Neural progenitor cell (in vitro differentiated cells): ENCODE data around the gene CTIF. TPM values are rescaled to one million over a fixed set of nuclear protein-coding genes. Genes with fewer than 3 reads are reported as not detected.

Experiments
- DNase-seq: peaks from one replicate; pipeline ENCODE4 v3.0.0-alpha.2; 2016; ENCODE audit warnings: low spot score
- H2AFZ ChIP-seq: fragments of 200-600 bp; sonication (generic); replicated peaks from 2 replicates; pipeline ENCODE4 v1.6.1; 2016; ENCODE audit warnings: antibody characterized with exemption
- H3F3A ChIP-seq: fragments of 200-600 bp; sonication (generic); 2 replicates; pipeline ENCODE4 v1.6.1; 2016; ENCODE audit warnings: antibody characterized with exemption, low read depth
- H3K27ac ChIP-seq: fragments of 200-600 bp; sonication (generic); 2 replicates; pipeline ENCODE4 v1.5.1; 2016; ENCODE audit warnings: mild to moderate bottlenecking
- H3K27me3 ChIP-seq: fragments of 200-600 bp; sonication (generic); 2 replicates; pipeline ENCODE4 v1.6.1; 2016; ENCODE audit warnings: mild to moderate bottlenecking, moderate library complexity
- H3K36me3 ChIP-seq: fragments of 200-600 bp; sonication (generic); 2 replicates; pipeline ENCODE4 v1.5.1; 2016
- H3K4me1 ChIP-seq: fragments of 200-600 bp; sonication (generic); 2 replicates; pipeline ENCODE4 v1.6.1; 2016; ENCODE audit warnings: mixed run types
- H3K4me2 ChIP-seq: fragments of 200-600 bp; sonication (generic); 2 replicates; pipeline ENCODE4 v1.6.1; 2016
- H3K4me3 ChIP-seq: fragments of 200-600 bp; sonication (generic); 2 replicates; pipeline ENCODE4 v1.5.1; 2016
- H3K79me2 ChIP-seq: fragments of 200-600 bp; sonication (generic); 2 replicates; pipeline ENCODE4 v1.6.1; 2016; ENCODE audit warnings: low read depth
- H3K9ac ChIP-seq: fragments of 200-600 bp; sonication (generic); 2 replicates; pipeline ENCODE4 v1.6.1; 2016
- H3K9me3 ChIP-seq: fragments of 200-600 bp; sonication (generic); 2 replicates; pipeline ENCODE4 v1.5.1; 2016; ENCODE audit warnings: low read depth
- H4K20me1 ChIP-seq: fragments of 200-600 bp; sonication (generic); 2 replicates; pipeline ENCODE4 v1.6.1; 2016; ENCODE audit warnings: low read depth
- H3K27ac Mint-ChIP-seq: 3 replicates; pipeline ENCODE4 v1.8.0; 2021; ENCODE audit warnings: mixed read lengths
- H3K27me3 Mint-ChIP-seq: 2 replicates; pipeline ENCODE4 v1.8.0; 2022; ENCODE audit warnings: low read depth, mild to moderate bottlenecking, inconsistent platforms, moderate library complexity, mixed read lengths; ENCODE audit not compliant: insufficient read depth
- H3K36me3 Mint-ChIP-seq: 3 replicates; pipeline ENCODE4 v1.8.0; 2021; ENCODE audit warnings: mixed read lengths
- H3K4me1 Mint-ChIP-seq: 3 replicates; pipeline ENCODE4 v1.8.0; 2021; ENCODE audit warnings: mixed read lengths
- H3K4me3 Mint-ChIP-seq: 3 replicates; pipeline ENCODE4 v1.8.0; 2021; ENCODE audit warnings: mild to moderate bottlenecking, moderate library complexity, mixed read lengths
- H3K9me3 Mint-ChIP-seq: 3 replicates; pipeline ENCODE4 v1.8.0; 2020; ENCODE audit warnings: mixed read lengths
- EZH2 ChIP-seq: fragments of 200-600 bp; sonication (generic); IDR thresholded peaks from 2 replicates; pipeline ENCODE4 v1.6.1; 2017; ENCODE audit warnings: antibody characterized with exemption, mild to moderate bottlenecking, moderate library complexity
- EZH2phosphoT487 ChIP-seq: fragments of 200-600 bp; sonication (generic); IDR thresholded peaks from 2 replicates; pipeline ENCODE4 v1.6.1; 2017; ENCODE audit warnings: antibody characterized with exemption
- total RNA-seq: library from RNA; depleted of rRNA; stranded (reverse); fragments of >200 nt; gene quantifications from 2 replicates; pipeline ENCODE4 v1.2.3, GENCODE V29; 2015; ENCODE audit warnings: low replicate concordance
- TF ChIP-seq, protein P1 (sequence below): fragments of 200-600 bp; sonication (generic); IDR thresholded peaks from 2 replicates; pipeline ENCODE4 v1.5.1; 2017; ENCODE audit warnings: antibody characterized with exemption, mild to moderate bottlenecking

Gene CTIF
- total RNA-seq, 1 donor from 2014 or later = 17.6 TPM

- Histone ChIP-seq H3F3A (peaks cover 32% of the 10 kb centered on the region), H3K79me2 (no peaks in the 10 kb centered on the region), H2AFZ (no peak overlapping the region), H3K4me3 (no peak overlapping the region), H3K27me3 (no peaks in the 10 kb centered on the region), H4K20me1 (no peaks in the 10 kb centered on the region), H3K36me3 (no peaks in the 10 kb centered on the region), H3K27ac (no peak overlapping the region), H3K9me3 (no peaks in the 10 kb centered on the region), H3K9ac (no peak overlapping the region), H3K4me2 (no peak overlapping the region), H3K4me1 (peaks cover 44% of the 10 kb centered on the region)
- DNase-seq = no peak
- TF ChIP-seq, protein P1, sequence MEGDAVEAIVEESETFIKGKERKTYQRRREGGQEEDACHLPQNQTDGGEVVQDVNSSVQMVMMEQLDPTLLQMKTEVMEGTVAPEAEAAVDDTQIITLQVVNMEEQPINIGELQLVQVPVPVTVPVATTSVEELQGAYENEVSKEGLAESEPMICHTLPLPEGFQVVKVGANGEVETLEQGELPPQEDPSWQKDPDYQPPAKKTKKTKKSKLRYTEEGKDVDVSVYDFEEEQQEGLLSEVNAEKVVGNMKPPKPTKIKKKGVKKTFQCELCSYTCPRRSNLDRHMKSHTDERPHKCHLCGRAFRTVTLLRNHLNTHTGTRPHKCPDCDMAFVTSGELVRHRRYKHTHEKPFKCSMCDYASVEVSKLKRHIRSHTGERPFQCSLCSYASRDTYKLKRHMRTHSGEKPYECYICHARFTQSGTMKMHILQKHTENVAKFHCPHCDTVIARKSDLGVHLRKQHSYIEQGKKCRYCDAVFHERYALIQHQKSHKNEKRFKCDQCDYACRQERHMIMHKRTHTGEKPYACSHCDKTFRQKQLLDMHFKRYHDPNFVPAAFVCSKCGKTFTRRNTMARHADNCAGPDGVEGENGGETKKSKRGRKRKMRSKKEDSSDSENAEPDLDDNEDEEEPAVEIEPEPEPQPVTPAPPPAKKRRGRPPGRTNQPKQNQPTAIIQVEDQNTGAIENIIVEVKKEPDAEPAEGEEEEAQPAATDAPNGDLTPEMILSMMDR = no peak
- TF ChIP-seq EZH2phosphoT487 = no peak
- TF ChIP-seq EZH2 = no peak
- H3K4me3 Mint-ChIP-seq = no peak overlapping the region
- H3K27me3 Mint-ChIP-seq = peaks cover 7% of the 10 kb centered on the region
- H3K9me3 Mint-ChIP-seq = peaks cover 14% of the 10 kb centered on the region
- peaks cover 27% of the 10 kb centered on the region for H3K36me3 Mint-ChIP-seq
- peaks cover 54% of the 10 kb centered on the region for H3K4me1 Mint-ChIP-seq
- peak overlapping the region; percentile 85 for H3K27ac Mint-ChIP-seq
These were observed 285.6 kb downstream of the CTIF start for GRCh38 chr18:48824231-48824970.

DNA sequence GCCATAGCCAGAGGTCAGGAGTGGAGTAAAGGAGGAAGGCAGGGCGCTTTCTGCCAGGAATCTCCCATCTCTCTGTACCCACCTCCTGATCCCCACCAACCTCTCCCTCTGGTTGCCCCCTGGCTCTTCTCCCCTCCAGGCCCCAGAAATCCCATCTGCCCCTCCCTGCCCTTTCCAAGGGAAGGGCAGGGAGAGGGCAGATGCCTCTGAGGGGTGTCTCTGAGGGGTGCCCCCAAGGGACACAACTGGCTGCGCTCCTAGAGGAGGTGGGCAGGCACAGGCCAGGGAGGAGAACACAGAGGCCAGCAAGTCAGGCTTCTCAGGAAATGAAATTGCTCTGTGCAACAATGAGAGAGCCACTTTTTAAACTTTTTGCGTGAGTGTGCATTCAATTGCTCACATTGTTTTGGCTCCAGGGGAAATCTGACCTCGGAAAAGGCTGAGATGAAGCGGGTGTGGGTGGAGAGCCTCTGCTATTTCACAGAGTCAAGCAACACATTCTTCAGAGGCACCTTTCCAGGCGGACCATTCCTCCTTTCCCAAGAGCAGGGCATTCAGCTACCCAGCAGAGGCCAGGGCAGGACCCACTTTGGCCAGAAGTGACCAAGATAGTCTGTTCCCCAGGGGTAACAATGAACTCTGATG, 286.4 kb downstream of the CTIF start:
- no peak for TF ChIP-seq EZH2
- TF ChIP-seq, protein P1 = no peak
- TF ChIP-seq EZH2phosphoT487 = no peak
- H3K4me2 ChIP-seq = no peak overlapping the region
- DNase-seq = no peak
- Mint-ChIP-seq H3K27me3 (peaks cover 7% of the 10 kb centered on the region), H3K27ac (peak overlapping the region; percentile 85), H3K9me3 (peaks cover 14% of the 10 kb centered on the region), H3K4me1 (peaks cover 58% of the 10 kb centered on the region), H3K36me3 (peaks cover 23% of the 10 kb centered on the region), H3K4me3 (no peak overlapping the region)
- H3K4me1 ChIP-seq = peaks cover 49% of the 10 kb centered on the region
- H3K9me3 ChIP-seq = no peaks in the 10 kb centered on the region
- no peaks in the 10 kb centered on the region for H3K27me3 ChIP-seq
- no peak overlapping the region for H3K9ac ChIP-seq
- peaks cover 37% of the 10 kb centered on the region for H3F3A ChIP-seq
- no peak overlapping the region for H2AFZ ChIP-seq
- H4K20me1 ChIP-seq = no peaks in the 10 kb centered on the region
- no peaks in the 10 kb centered on the region for H3K36me3 ChIP-seq
- H3K27ac ChIP-seq = no peak overlapping the region
- no peaks in the 10 kb centered on the region for H3K79me2 ChIP-seq
- no peak overlapping the region for H3K4me3 ChIP-seq

- Mint-ChIP-seq H3K4me1 (peaks cover 69% of the 10 kb centered on the region), H3K27me3 (peaks cover 6% of the 10 kb centered on the region), H3K4me3 (peak overlapping the region; percentile 86), H3K9me3 (peaks cover 14% of the 10 kb centered on the region), H3K27ac (peak overlapping the region; percentile 100), H3K36me3 (peaks cover 17% of the 10 kb centered on the region)
- Histone ChIP-seq H3K27ac (no peak overlapping the region), H3K9me3 (no peaks in the 10 kb centered on the region), H3K4me3 (no peak overlapping the region), H3K79me2 (no peaks in the 10 kb centered on the region), H2AFZ (no peak overlapping the region), H3K27me3 (no peaks in the 10 kb centered on the region), H3K4me1 (peaks cover 49% of the 10 kb centered on the region), H3F3A (peaks cover 37% of the 10 kb centered on the region), H3K4me2 (peak overlapping the region; percentile 60), H4K20me1 (no peaks in the 10 kb centered on the region), H3K36me3 (no peaks in the 10 kb centered on the region), H3K9ac (no peak overlapping the region)
- TF ChIP-seq, protein P1 = no peak
- TF ChIP-seq EZH2phosphoT487 (no peak), EZH2 (no peak)
- DNase-seq = no peak
These were observed 287.4 kb downstream of the CTIF start for GRCh38 chr18:48826271-48826670.
